HG02798 (cell line): ENCODE results near the gene LSG1.

ENCODE experiments used
- ATAC-seq: cut with Tn5 transposase; IDR thresholded peaks from one replicate; pipeline ENCODE4 v1.9.1; 2021; ENCODE audit warnings: mild to moderate bottlenecking; ENCODE audit not compliant: unreplicated experiment, poor library complexity

The LSG1 gene

GRCh38 chr3:194688200-194688740, 16.3 kb upstream of the LSG1 start:
- no peak for ATAC-seq

DNA sequence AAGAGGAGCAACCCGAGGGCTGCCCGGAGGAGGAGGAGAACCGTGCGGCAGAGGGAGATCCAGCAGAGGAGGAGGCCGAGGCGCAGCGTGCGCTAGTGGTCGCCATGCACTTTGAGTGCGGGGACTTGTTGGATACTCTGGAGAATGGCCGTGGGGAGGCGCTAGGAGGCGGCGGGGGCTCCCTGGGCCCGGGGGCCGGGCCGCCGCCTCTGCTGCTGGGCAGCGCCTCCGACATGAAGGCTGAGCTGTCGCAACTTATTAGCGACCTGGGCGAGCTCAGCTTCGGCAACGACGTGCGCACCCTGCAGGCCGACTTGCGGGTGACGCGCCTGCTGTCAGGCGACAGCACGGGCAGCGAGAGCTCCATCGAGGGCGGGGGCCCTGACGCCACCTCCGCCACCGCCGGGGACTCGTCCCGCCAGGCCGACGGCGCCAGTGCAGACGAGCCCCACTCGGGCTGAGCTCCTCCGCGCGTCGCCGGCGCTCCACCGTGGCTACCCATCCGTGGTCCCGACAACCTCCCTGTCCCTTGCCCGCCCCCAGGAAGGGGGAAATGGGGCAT, 15.7 kb upstream of the LSG1 start:
- ATAC-seq = peak; percentile 48

DNA sequence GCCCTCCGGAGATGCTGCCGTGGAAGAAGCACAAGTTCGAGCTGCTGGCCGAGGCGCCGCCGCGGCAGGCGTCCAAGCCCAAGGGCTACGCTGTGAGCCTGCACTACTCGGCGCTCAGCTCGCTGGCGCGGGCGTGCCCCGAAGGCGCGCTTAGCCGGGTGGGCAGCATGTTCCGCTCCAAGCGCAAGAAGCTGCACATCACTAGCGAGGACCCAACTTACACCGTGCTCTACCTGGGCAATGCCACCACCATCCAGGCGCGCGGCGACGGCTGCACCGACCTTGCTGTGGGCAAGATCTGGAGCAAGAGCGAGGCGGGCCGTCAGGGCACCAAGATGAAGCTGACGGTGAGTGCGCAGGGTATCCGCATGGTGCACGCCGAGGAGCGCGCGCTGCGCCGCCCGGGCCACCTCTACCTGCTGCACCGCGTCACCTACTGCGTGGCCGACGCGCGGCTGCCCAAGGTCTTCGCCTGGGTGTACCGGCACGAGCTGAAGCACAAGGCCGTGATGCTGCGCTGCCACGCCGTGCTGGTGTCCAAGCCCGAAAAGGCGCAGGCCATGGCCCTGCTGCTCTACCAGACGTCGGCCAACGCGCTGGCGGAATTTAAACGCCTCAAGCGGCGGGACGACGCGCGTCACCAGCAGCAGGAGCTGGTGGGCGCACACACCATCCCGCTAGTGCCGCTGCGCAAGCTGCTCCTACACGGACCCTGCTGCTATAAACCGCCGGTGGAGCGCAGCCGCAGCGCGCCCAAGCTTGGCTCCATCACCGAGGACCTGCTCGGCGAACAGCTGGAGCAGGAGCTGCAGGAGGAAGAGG, 15.0 kb upstream of the LSG1 start:
- ATAC-seq = no peak

GRCh38 chr3:194686414-194686815, 14.4 kb upstream of the LSG1 start:
- ATAC-seq = no peak

DNA sequence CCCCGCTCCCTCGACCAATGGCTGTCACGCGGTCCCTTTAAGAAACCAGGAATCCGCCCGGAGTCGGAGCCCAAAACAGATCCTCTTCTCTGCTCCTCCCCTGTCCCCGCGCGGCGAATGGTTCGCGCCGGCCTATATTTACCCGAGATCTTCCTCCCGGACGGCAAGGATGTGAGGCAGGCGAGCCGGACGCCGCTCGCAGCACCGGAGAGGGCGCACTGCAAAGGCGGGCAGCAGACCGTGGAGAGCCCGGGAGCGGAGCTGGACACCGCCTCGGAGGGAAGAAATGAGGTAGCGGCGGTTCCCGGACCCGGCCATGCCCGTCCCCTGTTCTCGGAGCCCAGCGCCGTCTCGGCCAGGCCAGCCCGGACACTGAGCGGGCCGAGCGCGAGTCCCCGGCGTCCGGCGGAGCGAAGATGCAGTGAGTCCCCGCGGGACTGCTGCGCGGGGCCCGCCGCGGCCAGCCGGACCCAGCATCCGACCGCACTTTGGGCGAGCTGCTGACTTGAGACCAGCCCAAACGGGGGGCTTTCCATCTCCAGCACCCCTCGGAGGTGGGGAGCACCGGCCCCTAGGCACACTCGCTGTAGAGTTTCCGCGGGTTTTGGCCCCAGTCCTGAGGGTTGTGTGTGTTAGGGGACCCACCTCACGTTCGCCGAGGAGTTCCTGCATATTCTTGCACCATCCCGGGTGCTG, 13.9 kb upstream of the LSG1 start, which contains the start of gene FAM43A:
TSS of gene FAM43A (plus strand) at position 166 of the 696 bp plus-strand sequence. CDS start 944 bp downstream, outside the sequence.
- ATAC-seq = peak; percentile 42

DNA sequence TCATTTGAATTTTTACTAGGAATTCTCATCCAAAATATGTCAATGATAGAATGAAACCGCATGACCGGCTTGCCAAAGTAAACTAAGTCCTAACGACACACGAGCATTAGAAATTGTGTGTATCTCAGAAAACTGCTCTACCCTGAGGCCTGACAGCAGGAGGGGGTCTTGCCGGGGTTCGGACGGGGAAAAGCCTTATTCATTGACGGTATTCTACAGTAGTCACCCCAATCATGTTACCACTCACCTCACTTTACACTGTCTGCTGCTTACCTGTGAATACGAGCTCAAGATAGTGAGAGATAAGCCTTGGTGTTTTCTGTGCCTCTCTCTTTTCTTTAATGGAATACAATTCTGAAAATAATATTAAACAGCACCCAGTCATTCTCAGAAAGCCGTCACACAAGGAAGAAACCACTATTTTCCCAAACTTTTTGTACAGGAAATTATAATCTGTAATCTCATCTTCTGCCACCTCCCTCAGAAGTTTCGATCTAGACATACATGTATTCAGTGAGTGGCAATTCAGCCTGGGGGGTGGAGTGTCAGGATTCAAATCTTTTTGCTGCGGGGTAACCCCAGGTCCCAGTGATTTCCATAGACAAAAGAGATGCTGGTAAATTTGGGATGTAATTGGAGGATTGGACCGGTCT, 13.2 kb upstream of the LSG1 start:
- peak; percentile 2 for ATAC-seq

GRCh38 chr3:194683380-194683779, 11.4 kb upstream of the LSG1 start:
- no peak for ATAC-seq

DNA sequence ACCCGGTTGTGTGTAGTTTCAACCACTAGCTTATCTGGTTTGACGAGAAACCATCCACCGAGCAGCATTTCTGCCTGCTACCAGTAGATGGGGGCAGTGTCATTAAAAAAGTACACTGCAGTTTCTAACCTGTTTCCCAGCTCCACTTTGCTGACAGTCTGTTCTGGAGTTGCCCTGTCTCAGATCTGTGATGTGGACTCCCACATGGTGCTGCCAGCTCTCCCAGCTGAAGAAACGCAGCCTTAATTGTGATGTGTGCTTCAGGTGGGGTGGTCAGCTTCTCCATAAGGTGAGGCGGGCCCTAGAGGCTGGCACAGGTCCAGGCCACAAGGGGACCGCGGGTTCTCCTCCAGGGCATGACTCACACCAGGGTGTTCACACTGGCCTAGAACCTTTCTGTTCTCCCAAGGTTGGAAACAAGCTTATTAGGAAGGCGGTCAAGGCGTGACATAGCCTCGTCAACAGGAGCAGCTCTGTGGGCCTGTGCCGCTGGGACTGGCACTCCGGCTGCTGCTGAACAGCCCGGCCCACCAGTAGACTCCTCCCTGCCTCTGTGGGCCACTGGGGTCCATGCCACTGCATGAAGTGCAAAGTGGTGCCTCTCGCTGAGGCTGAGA, 10.8 kb upstream of the LSG1 start:
- peak; percentile 57 for ATAC-seq

GRCh38 chr3:194682189-194682693, 10.2 kb upstream of the LSG1 start:
- no peak for ATAC-seq

GRCh38 chr3:194680888-194681615, 9.1 kb upstream of the LSG1 start:
- no peak for ATAC-seq

GRCh38 chr3:194676471-194676870, 4.5 kb upstream of the LSG1 start:
- no peak for ATAC-seq

DNA sequence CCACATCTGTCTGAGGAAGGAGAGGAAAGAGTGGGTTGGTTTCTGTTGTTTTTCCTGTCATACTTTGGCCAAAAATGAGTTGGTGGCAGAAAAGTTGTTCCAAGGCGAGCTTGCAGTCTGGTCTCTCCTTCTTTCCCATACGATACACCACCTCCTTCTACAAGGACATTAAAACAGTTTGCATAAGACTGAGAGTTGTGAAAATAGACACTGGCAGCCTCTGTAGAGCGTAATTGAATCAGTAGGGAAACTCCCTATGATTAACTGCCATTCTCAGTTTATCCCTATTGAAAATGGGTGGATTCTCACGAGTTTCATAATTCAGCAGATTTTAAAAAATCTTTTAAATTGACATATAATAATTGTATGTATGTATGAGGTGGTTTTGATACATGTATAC, 3.7 kb upstream of the LSG1 start:
- no peak for ATAC-seq

GRCh38 chr3:194675081-194675640, 3.2 kb upstream of the LSG1 start:
- no peak for ATAC-seq

DNA sequence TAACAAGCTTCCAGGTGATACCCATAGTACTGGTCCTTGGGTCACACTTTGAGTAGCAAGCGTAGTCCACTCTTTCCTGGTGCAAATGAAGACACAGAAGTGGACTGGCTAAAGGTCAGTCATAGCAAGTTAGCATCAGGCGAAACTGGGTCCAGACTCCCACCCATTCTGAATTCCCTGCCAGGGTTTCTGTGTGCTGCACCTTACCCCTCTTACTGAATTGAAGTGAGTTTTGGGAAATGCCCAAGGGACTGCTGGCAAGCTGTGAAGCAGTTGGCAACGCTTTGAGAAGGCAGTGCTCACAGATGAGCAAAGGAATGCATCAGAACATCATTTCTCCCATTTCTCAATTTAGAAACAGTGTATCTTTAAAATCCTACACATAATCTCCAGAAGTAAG, 1.8 kb upstream of the LSG1 start:
- ATAC-seq = no peak

DNA sequence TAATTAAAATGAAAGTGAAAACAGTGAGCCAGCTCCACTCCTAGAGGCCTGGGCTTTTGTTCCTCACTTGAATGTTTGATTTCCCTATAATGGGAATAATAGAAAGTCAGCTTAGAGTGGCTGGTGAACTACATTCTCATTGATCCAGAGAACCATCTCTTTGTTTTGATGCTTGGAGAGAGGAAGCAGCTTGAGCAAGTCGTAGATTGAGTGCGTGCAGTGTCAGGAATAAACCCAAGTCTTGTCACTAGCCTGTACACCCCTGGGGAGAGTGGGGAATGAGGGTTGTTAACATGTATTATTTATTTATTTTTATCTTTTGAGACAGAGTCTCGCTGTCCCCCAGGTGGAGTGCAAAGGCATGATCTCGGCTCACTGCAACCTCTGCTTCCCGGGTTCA, 885 bp upstream of the LSG1 start:
- ATAC-seq = no peak

DNA sequence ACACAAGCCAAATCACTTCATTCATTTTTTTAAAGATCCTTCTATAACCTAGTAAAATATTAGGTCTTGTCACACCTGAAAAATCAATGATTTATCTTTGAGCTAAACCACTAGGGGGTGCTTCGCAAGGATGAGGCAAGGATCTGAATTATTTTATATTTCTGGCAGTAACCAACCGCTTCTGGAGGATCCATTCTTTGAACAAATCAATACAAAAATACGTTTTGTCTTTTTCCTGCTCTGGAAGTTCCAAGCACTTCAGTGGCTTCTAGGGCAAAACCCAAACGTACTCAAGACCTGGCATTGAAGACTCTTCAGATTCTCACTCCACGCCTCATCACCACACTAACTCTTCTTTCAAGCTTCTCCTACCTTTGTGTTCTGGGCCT, 486 bp downstream of the LSG1 start:
- peak; percentile 20 for ATAC-seq

GRCh38 chr3:194667363-194667762, 4.6 kb downstream of the LSG1 start:
- no peak for ATAC-seq

DNA sequence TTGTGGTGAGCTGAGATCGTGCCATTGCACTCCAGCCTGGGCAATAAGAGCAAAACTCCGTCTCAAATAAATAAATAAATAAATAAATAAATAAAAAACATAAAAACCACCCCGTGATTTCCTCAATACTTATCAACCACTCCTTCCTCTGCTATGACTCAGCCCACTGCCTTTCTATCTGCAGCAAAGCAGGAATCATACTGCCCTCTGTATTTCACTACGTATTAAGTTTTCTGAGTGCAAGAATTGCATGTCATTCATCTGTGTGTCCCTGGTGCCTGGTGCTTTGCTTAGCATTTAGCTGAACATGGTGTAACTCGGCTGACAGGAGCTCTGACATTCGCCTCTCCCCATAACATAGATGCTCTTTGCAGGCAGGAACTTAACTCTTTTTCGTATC, 7.1 kb downstream of the LSG1 start:
- no peak for ATAC-seq

DNA sequence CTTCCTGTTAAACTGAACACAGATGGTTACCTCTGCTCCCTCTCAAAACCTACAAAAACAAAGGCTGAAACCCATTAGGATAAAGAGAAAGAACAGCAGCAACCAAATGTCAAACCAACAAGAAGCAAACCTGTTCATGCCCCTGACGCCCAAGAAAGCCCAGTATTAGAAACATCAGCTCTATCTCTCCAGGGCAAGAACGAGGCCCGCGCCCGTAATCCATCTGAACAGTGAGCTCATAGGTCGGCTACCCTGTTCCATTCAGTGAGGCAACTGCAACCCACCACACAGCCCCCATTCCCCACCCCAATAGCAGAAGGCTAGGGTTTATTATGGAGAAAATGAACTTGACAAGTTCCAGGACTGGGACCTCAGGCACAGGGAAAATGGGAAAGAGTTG, 10.0 kb downstream of the LSG1 start:
- no peak for ATAC-seq
